ENCODE results near the gene GPI. TPM values are rescaled to one million over a fixed set of nuclear protein-coding genes. Genes with fewer than 3 reads are reported as not detected.
A peak's percentile ranks its signal among the peaks of the same experiment; 100 is the strongest.

The GPI gene
- total and polyA plus RNA-seq, 2 of the 8 experiments (the other 6 are each of a cell fraction or from before 2014, with no cell fraction given) = 171 to 360 TPM

DNA sequence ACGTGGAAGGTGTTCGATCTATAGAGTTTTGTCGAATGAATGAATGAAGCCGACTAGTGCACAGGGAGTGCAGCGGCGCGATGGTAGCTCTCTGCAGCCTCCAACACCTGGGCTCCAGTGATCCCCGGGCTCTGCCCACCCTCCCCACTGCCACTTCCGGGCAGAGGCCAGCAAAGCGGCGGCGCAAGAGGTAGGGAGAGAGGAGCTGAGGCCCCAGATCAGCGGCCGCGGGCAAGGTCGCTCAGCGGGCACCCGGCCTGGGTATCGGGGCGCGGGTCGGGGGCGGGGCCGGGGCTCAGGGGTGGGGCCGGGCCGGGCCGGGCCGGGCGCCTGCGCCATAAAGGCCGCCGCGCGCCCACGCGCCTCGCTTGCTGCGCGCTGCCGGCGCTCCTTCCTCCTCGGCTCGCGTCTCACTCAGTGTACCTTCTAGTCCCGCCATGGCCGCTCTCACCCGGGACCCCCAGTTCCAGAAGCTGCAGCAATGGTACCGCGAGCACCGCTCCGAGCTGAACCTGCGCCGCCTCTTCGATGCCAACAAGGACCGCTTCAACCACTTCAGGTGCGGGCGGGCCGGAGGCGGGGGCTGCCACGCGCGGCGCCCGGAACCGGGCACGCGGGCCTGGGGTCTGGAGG, at the start of gene GPI (continued):
- TF ChIP-seq, protein P1, sequence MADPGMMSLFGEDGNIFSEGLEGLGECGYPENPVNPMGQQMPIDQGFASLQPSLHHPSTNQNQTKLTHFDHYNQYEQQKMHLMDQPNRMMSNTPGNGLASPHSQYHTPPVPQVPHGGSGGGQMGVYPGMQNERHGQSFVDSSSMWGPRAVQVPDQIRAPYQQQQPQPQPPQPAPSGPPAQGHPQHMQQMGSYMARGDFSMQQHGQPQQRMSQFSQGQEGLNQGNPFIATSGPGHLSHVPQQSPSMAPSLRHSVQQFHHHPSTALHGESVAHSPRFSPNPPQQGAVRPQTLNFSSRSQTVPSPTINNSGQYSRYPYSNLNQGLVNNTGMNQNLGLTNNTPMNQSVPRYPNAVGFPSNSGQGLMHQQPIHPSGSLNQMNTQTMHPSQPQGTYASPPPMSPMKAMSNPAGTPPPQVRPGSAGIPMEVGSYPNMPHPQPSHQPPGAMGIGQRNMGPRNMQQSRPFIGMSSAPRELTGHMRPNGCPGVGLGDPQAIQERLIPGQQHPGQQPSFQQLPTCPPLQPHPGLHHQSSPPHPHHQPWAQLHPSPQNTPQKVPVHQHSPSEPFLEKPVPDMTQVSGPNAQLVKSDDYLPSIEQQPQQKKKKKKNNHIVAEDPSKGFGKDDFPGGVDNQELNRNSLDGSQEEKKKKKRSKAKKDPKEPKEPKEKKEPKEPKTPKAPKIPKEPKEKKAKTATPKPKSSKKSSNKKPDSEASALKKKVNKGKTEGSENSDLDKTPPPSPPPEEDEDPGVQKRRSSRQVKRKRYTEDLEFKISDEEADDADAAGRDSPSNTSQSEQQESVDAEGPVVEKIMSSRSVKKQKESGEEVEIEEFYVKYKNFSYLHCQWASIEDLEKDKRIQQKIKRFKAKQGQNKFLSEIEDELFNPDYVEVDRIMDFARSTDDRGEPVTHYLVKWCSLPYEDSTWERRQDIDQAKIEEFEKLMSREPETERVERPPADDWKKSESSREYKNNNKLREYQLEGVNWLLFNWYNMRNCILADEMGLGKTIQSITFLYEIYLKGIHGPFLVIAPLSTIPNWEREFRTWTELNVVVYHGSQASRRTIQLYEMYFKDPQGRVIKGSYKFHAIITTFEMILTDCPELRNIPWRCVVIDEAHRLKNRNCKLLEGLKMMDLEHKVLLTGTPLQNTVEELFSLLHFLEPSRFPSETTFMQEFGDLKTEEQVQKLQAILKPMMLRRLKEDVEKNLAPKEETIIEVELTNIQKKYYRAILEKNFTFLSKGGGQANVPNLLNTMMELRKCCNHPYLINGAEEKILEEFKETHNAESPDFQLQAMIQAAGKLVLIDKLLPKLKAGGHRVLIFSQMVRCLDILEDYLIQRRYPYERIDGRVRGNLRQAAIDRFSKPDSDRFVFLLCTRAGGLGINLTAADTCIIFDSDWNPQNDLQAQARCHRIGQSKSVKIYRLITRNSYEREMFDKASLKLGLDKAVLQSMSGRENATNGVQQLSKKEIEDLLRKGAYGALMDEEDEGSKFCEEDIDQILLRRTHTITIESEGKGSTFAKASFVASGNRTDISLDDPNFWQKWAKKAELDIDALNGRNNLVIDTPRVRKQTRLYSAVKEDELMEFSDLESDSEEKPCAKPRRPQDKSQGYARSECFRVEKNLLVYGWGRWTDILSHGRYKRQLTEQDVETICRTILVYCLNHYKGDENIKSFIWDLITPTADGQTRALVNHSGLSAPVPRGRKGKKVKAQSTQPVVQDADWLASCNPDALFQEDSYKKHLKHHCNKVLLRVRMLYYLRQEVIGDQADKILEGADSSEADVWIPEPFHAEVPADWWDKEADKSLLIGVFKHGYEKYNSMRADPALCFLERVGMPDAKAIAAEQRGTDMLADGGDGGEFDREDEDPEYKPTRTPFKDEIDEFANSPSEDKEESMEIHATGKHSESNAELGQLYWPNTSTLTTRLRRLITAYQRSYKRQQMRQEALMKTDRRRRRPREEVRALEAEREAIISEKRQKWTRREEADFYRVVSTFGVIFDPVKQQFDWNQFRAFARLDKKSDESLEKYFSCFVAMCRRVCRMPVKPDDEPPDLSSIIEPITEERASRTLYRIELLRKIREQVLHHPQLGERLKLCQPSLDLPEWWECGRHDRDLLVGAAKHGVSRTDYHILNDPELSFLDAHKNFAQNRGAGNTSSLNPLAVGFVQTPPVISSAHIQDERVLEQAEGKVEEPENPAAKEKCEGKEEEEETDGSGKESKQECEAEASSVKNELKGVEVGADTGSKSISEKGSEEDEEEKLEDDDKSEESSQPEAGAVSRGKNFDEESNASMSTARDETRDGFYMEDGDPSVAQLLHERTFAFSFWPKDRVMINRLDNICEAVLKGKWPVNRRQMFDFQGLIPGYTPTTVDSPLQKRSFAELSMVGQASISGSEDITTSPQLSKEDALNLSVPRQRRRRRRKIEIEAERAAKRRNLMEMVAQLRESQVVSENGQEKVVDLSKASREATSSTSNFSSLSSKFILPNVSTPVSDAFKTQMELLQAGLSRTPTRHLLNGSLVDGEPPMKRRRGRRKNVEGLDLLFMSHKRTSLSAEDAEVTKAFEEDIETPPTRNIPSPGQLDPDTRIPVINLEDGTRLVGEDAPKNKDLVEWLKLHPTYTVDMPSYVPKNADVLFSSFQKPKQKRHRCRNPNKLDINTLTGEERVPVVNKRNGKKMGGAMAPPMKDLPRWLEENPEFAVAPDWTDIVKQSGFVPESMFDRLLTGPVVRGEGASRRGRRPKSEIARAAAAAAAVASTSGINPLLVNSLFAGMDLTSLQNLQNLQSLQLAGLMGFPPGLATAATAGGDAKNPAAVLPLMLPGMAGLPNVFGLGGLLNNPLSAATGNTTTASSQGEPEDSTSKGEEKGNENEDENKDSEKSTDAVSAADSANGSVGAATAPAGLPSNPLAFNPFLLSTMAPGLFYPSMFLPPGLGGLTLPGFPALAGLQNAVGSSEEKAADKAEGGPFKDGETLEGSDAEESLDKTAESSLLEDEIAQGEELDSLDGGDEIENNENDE (IDR thresholded peaks at IDR 0.05; ENCODE audit: insufficient replicate concordance, low read length) = no peak
- TF ChIP-seq TAF7 (optimal IDR thresholded peaks at IDR 0.05; ENCODE audit: borderline replicate concordance, low read depth, low read length) = peak; percentile 30
- TF ChIP-seq POU5F1 (IDR thresholded peaks at IDR 0.05; ENCODE audit: low read depth, low read length) = no peak
- no peak for TF ChIP-seq ATF3 (IDR thresholded peaks at IDR 0.05; ENCODE audit: insufficient read depth, low read depth, low read length)
- TF ChIP-seq RAD21 (IDR thresholded peaks at IDR 0.05 in 1 of 2, conservative IDR thresholded peaks at IDR 0.05 in 1 of 2; ENCODE audit: low read depth in 2 of 2, low read length in 2 of 2) = no peak
- peak; percentile 73 for TF ChIP-seq POLR2AphosphoS5 (IDR thresholded peaks at IDR 0.05; ENCODE audit: low read depth, low read length)
- TF ChIP-seq BCL11A (IDR thresholded peaks at IDR 0.05; ENCODE audit: low read depth in 2 of 2, low read length in 2 of 2) = no peak
- TF ChIP-seq CHD2 (IDR thresholded peaks at IDR 0.05; ENCODE audit: low read length) = no peak
- TF ChIP-seq KDM4A (IDR thresholded peaks at IDR 0.05; ENCODE audit: low read depth, low read length, severe bottlenecking) = peak; percentile 84
- peak; percentile 54 for TF ChIP-seq TBP (IDR thresholded peaks at IDR 0.05; ENCODE audit: low read depth, low read length)
